Natural killer cell (primary cell): ENCODE results near the gene LHFPL2. TPM values are rescaled to one million over a fixed set of nuclear protein-coding genes. Genes with fewer than 3 reads are reported as not detected.

ENCODE experiments used
- ATAC-seq, 3 donors: fragments of 150-1000 bp in 2 of 3; fragments of 200-7000 bp in 1 of 3; cut with Tn5 transposase; 1 replicate in 1 of 3; 2 replicates in 2 of 3; pipeline ENCODE4 v1.10.0; 2021; ENCODE audit warnings: mild to moderate bottlenecking in 2 of 3, moderate library complexity in 2 of 3
- DNase-seq, 2 donors: peaks; one replicate each; pipeline versions ENCODE4 v3.0.0 to v3.0.0-alpha.2; 2013 to 2021; ENCODE audit warnings: mixed read lengths in 1 of 2
- H3K27ac ChIP-seq: one replicate; pipeline ENCODE4 v1.5.1; 2013; ENCODE audit warnings: mild to moderate bottlenecking, low read length
- H3K27me3 ChIP-seq: one replicate; pipeline ENCODE4 v1.6.1; 2013; ENCODE audit warnings: low read length; ENCODE audit not compliant: control insufficient read depth, insufficient read depth
- H3K36me3 ChIP-seq: one replicate; pipeline ENCODE4 v1.6.1; 2013; ENCODE audit warnings: low read length; ENCODE audit not compliant: control insufficient read depth, insufficient read depth
- H3K4me1 ChIP-seq: one replicate; pipeline ENCODE4 v1.6.1; 2013; ENCODE audit warnings: low read length; ENCODE audit not compliant: control insufficient read depth, insufficient read depth
- H3K4me3 ChIP-seq: one replicate; pipeline ENCODE4 v1.5.1; 2013; ENCODE audit warnings: low read length
- H3K9me3 ChIP-seq: one replicate; pipeline ENCODE4 v1.6.1; 2013; ENCODE audit warnings: low read length; ENCODE audit not compliant: control insufficient read depth, insufficient read depth
- H3K27ac Mint-ChIP-seq, 2 donors: one replicate each; pipeline ENCODE4 v1.8.0; 2022; ENCODE audit warnings: mild to moderate bottlenecking in 2 of 2, mixed read lengths in 2 of 2, moderate library complexity in 1 of 2
- H3K27me3 Mint-ChIP-seq, 2 donors: one replicate each; pipeline ENCODE4 v1.8.0; 2022; ENCODE audit warnings: low read depth in 2 of 2, mixed read lengths in 2 of 2
- H3K36me3 Mint-ChIP-seq: one replicate; pipeline ENCODE4 v1.8.0; 2022; ENCODE audit warnings: mixed read lengths
- H3K4me1 Mint-ChIP-seq, 2 donors: one replicate each; pipeline ENCODE4 v1.8.0; 2022; ENCODE audit warnings: mixed read lengths in 2 of 2
- H3K4me3 Mint-ChIP-seq: one replicate; pipeline ENCODE4 v1.8.0; 2022; ENCODE audit warnings: mild to moderate bottlenecking, moderate library complexity, mixed read lengths
- H3K9me3 Mint-ChIP-seq, 2 donors: one replicate each; pipeline ENCODE4 v1.8.0; 2022; ENCODE audit warnings: mixed read lengths in 2 of 2
- WGBS: methylation state at CpG from one replicate; pipeline ENCODE4 v1.1.7; 2013; ENCODE audit warnings: missing lambda C conversion rate; ENCODE audit not compliant: insufficient coverage; 5-methylcytosine and 5-hydroxymethylcytosine counted together
- intact Hi-C: fragments of 100-400 bp; cut with micrococcal nuclease; formaldehyde crosslinking; loops from one replicate; pipeline ENCODE4 v1.14.2; 2022
- total RNA-seq, 4 donors: library from RNA; stranded (reverse); fragments of 120-200 nt in 1 of 4; gene quantifications; one replicate each; pipeline versions ENCODE4 v1.2.3 to v1.2.4, GENCODE V29; 2013 to 2022
- TF ChIP-seq, protein P1 (sequence below): fragments of 200-600 bp; IDR thresholded peaks from one replicate; pipeline ENCODE4 v1.8.0; 2022; ENCODE audit warnings: antibody characterized with exemption

LHFPL2 gene
- total RNA-seq, 3 donors from 2014 or later (not counting 1 experiment from before 2014, with no cell fraction given): 0.85 to 1.9 (median 1.00) TPM

DNA sequence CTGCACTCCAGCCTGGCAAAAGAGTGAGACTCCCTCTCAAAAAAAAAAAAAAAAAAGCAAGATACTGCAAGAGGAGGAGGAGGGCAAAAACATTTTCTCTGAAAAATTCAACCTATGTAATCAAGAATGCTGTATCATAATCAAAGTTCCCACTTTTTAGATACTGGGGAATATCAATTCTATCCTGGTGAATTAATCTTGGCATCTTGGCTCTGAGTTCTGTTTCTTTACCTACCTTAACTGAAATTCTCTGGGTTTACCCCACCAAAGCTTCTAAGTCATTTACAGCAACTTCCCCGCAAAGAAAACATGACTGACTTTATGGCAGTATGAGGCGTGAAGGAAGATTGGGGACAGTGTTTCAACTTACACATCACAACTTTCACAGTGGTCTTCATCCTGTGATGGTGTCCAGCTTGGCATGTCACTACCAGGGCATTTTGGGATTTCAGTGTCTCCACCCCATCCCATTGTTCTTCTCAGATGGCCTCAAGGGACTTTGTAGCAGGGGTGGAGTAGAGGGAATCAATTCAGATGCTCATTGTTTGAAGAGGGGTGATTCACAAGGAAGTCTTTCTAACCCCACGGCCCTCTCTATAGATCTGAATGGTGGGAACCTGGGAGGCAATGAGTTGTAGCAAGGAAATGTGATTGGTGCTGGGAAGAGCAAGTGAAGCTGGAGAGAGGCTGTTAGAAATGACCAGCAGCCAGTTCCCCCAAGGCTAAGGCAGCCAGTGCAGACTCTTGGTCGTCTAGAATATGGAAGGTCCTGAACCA lies 157.7 kb downstream of the LHFPL2 start:
- WGBS: 89% methylated on average over 4 of the region's 4 CpGs
- Mint-ChIP-seq H3K4me3 (no peak overlapping the region), H3K4me1 (peaks cover 7 to 10% of the 10 kb centered on the region in 2 donors), H3K27me3 (no peaks in the 10 kb centered on the region), H3K9me3 (no peaks in the 10 kb centered on the region), H3K27ac (no peak overlapping the region), H3K36me3 (no peaks in the 10 kb centered on the region)
- Histone ChIP-seq H3K4me1 (peaks cover 11% of the 10 kb centered on the region), H3K27me3 (no peaks in the 10 kb centered on the region), H3K9me3 (no peaks in the 10 kb centered on the region), H3K27ac (no peak overlapping the region), H3K36me3 (no peaks in the 10 kb centered on the region), H3K4me3 (no peak overlapping the region)
- intact Hi-C loops: no loop called here
- TF ChIP-seq, protein P1, sequence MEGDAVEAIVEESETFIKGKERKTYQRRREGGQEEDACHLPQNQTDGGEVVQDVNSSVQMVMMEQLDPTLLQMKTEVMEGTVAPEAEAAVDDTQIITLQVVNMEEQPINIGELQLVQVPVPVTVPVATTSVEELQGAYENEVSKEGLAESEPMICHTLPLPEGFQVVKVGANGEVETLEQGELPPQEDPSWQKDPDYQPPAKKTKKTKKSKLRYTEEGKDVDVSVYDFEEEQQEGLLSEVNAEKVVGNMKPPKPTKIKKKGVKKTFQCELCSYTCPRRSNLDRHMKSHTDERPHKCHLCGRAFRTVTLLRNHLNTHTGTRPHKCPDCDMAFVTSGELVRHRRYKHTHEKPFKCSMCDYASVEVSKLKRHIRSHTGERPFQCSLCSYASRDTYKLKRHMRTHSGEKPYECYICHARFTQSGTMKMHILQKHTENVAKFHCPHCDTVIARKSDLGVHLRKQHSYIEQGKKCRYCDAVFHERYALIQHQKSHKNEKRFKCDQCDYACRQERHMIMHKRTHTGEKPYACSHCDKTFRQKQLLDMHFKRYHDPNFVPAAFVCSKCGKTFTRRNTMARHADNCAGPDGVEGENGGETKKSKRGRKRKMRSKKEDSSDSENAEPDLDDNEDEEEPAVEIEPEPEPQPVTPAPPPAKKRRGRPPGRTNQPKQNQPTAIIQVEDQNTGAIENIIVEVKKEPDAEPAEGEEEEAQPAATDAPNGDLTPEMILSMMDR: no peak
- ATAC-seq (no peak), DNase-seq (no peak)

DNA sequence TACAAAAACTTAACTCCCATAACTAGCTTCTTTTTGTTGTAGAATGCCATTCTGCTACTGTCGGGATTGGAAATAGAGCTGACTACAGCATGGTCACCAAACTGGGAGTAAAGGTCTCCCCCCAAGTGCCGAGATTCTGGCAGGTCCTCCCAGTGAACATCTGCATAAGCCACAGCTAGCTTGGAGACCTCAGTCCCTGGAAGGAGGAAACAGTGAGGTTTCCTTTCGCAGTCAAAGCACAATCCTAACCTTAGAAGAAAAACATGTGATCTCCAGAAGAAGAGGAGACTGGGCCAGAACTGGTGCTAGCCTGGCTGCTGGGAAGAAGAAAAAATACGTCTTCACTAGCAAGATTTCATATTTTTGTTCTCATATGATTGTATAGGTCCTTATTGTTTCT lies 160.7 kb downstream of the LHFPL2 start:
- Mint-ChIP-seq H3K27me3 (no peaks in the 10 kb centered on the region), H3K9me3 (no peaks in the 10 kb centered on the region), H3K4me3 (no peak overlapping the region), H3K27ac (no peak overlapping the region), H3K36me3 (no peaks in the 10 kb centered on the region), H3K4me1 (peaks cover 9 to 24% of the 10 kb centered on the region in 2 donors)
- intact Hi-C loops: no loop called here
- Histone ChIP-seq H3K9me3 (no peaks in the 10 kb centered on the region), H3K27ac (no peak overlapping the region), H3K4me1 (peaks cover 8% of the 10 kb centered on the region), H3K27me3 (no peaks in the 10 kb centered on the region), H3K36me3 (no peaks in the 10 kb centered on the region), H3K4me3 (no peak overlapping the region)
- WGBS: 55% methylated on average over 3 of the region's 4 CpGs
- ATAC-seq (no peak), DNase-seq (no peak)
- TF ChIP-seq, protein P1: no peak

- no peak for ATAC-seq
- peaks cover 9 to 14% of the 10 kb centered on the region in 2 donors for H3K4me1 Mint-ChIP-seq
- no peaks in the 10 kb centered on the region for H3K27me3 Mint-ChIP-seq
- TF ChIP-seq, protein P1: no peak
- no peaks in the 10 kb centered on the region for H3K9me3 Mint-ChIP-seq
- no peak for DNase-seq
- intact Hi-C loops: no loop called here
- no peaks in the 10 kb centered on the region for H3K4me1 ChIP-seq
- no peaks in the 10 kb centered on the region for H3K9me3 ChIP-seq
- no peaks in the 10 kb centered on the region for H3K36me3 ChIP-seq
- no peak overlapping the region for H3K4me3 Mint-ChIP-seq
- no peak overlapping the region for H3K4me3 ChIP-seq
- no peaks in the 10 kb centered on the region for H3K27me3 ChIP-seq
- no peak overlapping the region for H3K27ac ChIP-seq
- no peak overlapping the region for H3K27ac Mint-ChIP-seq
- no peaks in the 10 kb centered on the region for H3K36me3 Mint-ChIP-seq
- WGBS: 100% methylated on average over 2 of the region's 2 CpGs
Measured at GRCh38 chr5:78486218-78486617, 162.4 kb downstream of the LHFPL2 start.
